ENCODE results near the gene TMEM107. TPM values are rescaled to one million over a fixed set of nuclear protein-coding genes. Genes with fewer than 3 reads are reported as not detected.

TMEM107 gene
- total RNA-seq, 1 experiment from 2014 or later: 30.1 TPM

DNA sequence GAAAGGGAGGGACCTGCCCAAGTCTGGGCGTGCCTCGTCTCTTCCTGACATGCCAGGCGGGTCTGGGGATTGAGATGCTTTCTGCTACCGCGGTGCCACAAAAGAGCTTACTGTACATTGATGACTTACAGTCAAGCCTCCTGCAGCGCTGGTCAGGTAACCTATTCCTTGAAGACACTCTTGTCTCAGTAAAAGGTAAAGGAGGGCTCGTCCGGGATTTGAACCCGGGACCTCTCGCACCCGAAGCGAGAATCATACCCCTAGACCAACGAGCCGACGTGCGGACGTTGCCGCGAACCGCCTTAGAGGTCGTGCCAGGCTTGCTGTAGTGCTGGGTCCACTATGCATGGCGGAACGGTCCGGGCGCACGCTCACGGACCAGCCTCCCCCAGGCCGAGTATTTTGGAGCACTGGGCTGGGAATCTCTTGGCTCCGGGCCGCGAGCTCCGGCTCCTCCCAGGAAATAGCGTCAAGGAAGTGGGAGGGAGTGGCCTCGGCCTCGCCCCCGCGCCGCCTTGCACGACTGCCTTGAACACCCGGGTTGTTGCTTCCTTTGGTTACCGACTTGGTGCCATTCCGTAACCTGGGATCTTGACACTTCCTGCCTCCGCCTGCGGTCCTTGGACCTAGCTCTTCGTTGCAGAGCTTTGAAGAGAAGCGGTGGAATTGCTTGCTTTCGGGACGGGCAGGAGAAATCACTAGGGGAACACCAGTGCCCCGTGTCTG lies 46.6 kb upstream of the TMEM107 start (continued):
- TF ChIP-seq YY1 (IDR thresholded peaks at IDR 0.05; ENCODE audit: extremely low read depth, insufficient replicate concordance, low read depth, low read length): peak; percentile 58
- TF ChIP-seq, protein P1, sequence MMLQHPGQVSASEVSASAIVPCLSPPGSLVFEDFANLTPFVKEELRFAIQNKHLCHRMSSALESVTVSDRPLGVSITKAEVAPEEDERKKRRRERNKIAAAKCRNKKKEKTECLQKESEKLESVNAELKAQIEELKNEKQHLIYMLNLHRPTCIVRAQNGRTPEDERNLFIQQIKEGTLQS (IDR thresholded peaks at IDR 0.05): peak; percentile 99
- peak; percentile 71; the same call in 1 of the 2 replicates for TF ChIP-seq CBX3 (IDR thresholded peaks at IDR 0.05; ENCODE audit: low read depth)

GRCh38 chr17:8222380-8222629 lies 46.1 kb upstream of the TMEM107 start:
- intact Hi-C loops (cut with micrococcal nuclease): loop anchor here (1.0 to 10.0 kb wide), 3 partner anchors 35 to 152 kb away; partner anchors contain the start of gene KRABD2
- H3K4me1 ChIP-seq (ENCODE audit: control insufficient read depth in 1 of 2, insufficient read depth in 2 of 2, low read length in 2 of 2): peaks cover 47 to 91% of the 10 kb centered on the region in 2 experiments
- DNase-seq (ENCODE audit: low read depth, low spot score) (peak; percentile 83), ATAC-seq (no peak)
- no peaks in the 10 kb centered on the region for H3K9me3 ChIP-seq (ENCODE audit: control insufficient read depth in 1 of 2, insufficient read depth in 1 of 2, low read depth in 1 of 2, low read length in 2 of 2)
- H2AFZ ChIP-seq (ENCODE audit: low read depth, low read length, poor library complexity, severe bottlenecking): no peak overlapping the region
- ChIA-PET CTCF (interaction anchor here (0.8 to 1.2 kb wide), 6 partner anchors 24 to 149 kb away, joined by 3 to 4 read pairs (median 3); partner anchors contain the start of genes BORCS6 and CTC1), RAD21 (ENCODE audit: low non-redundant PET in 1 of 2, low total read pairs in 2 of 2, uncharacterized antibody in 2 of 2, unreplicated experiment in 2 of 2) (interaction anchor here (1.0 to 1.9 kb wide), 5 partner anchors 25 to 83 kb away, joined by 3 to 6 read pairs (median 4); partner anchors contain the start of genes BORCS6 (in 1 of the 2) and CTC1 (in 1 of the 2)), POLR2A (interaction anchor here (0.7 to 7.5 kb wide), 8 partner anchors 10 to 103 kb away, joined by 3 to 63 read pairs (median 30); partner anchors contain the start of genes ALOXE3, AURKB, BORCS6 and CTC1)
- no peaks in the 10 kb centered on the region for H4K20me1 ChIP-seq (ENCODE audit: insufficient read depth)
- H3K27ac ChIP-seq (ENCODE audit: low read depth, low read length): peak overlapping the region; percentile 83
- no peaks in the 10 kb centered on the region for H3K27me3 ChIP-seq (ENCODE audit: insufficient read depth, low read length)
- H3K36me3 ChIP-seq (ENCODE audit: control insufficient read depth in 1 of 2, insufficient read depth in 2 of 2, low read length in 2 of 2): no peaks in the 10 kb centered on the region
- peak overlapping the region; percentile 93 for H3K4me2 ChIP-seq (ENCODE audit: low read length)
- peak overlapping the region; percentile 82 to 86 for H3K4me3 ChIP-seq (replicated peaks in 1 of 2; ENCODE audit: low read depth in 1 of 2, low read length in 2 of 2)
- TF ChIP-seq ELF1 (IDR thresholded peaks at IDR 0.05; ENCODE audit: borderline replicate concordance, low read depth) (no peak), ZFX (IDR thresholded peaks at IDR 0.05) (no peak), FOSL1 (IDR thresholded peaks at IDR 0.05; ENCODE audit: low read depth) (peak; percentile 22; the same call in 1 of the 2 replicates), EZH2 (IDR thresholded peaks at IDR 0.05) (no peak), SIN3A (IDR thresholded peaks at IDR 0.05; ENCODE audit: low read depth) (peak; percentile 73; the same call in 1 of the 2 replicates), SRF (IDR thresholded peaks at IDR 0.05; ENCODE audit: low read depth) (no peak), CBX3 (IDR thresholded peaks at IDR 0.05; ENCODE audit: low read depth) (0 out of 2 replicates have a peak, but pooled peaks have one; percentile 10)
- TF ChIP-seq, protein P2, sequence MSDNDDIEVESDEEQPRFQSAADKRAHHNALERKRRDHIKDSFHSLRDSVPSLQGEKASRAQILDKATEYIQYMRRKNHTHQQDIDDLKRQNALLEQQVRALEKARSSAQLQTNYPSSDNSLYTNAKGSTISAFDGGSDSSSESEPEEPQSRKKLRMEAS (IDR thresholded peaks at IDR 0.05): no peak
- no peaks in the 10 kb centered on the region for H3K9me2 ChIP-seq (ENCODE audit: insufficient read depth)
- H3K79me2 ChIP-seq (ENCODE audit: insufficient read depth, low read length): no peaks in the 10 kb centered on the region
- no TSS peak for BruUV-seq (replicated peaks)
- peak overlapping the region; percentile 91 for H3K9ac ChIP-seq (ENCODE audit: low read length)
